HCT116 (cell line): ENCODE results near the gene TMEM106C.

Experiments
- EZH2phosphoT487 ChIP-seq: fragments of 200-600 bp; IDR thresholded peaks from 2 replicates; pipeline ENCODE4 v1.6.1; 2018; ENCODE audit warnings: antibody characterized with exemption, borderline replicate concordance
- POLR2A ChIP-seq: IDR thresholded peaks from 2 replicates; pipeline ENCODE4 v1.7.0; 2011; ENCODE audit warnings: borderline replicate concordance; ENCODE audit not compliant: insufficient read depth, insufficient read length; ENCODE audit errors: extremely low read depth
- TF ChIP-seq, protein P1 (sequence below), 3 experiments: fragments of 200-600 bp in 1 of 3; sonication (generic) in 1 of 3; IDR thresholded peaks in 2 of 3; conservative IDR thresholded peaks in 1 of 3; 2 replicates each; pipeline ENCODE4 v1.5.1; 2012 to 2017; ENCODE audit warnings: low read depth in 2 of 3, low read length in 2 of 3, antibody characterized with exemption in 1 of 3, borderline replicate concordance in 1 of 3, control low read depth in 1 of 3, mild to moderate bottlenecking in 1 of 3, mixed read lengths in 1 of 3, mixed run types in 1 of 3, moderate library complexity in 1 of 3; ENCODE audit not compliant: insufficient read depth in 1 of 3
- TF ChIP-seq, protein P2 (sequence below): IDR thresholded peaks from 2 replicates; pipeline ENCODE4 v1.6.1; 2012

DNA sequence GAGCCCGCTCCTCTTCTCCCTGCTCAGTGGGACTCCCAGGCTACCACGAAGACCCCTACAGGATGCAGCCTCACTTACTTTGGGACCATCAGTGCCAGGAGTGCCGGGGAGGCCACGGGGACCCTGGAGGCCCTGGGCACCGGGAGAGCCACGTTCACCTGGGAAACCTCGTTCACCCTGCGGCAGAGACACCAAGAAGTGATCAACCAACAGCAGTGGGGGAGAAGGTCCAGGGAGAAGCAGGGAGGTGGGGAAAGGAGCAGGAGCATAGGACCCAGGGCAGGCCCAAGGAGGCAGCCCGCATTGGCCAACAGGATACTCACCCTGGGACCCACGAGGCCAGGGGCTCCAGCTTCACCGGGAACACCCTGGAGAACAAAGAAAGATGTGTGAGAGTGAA lies 19.4 kb downstream of the TMEM106C start:
- TF ChIP-seq, protein P1, sequence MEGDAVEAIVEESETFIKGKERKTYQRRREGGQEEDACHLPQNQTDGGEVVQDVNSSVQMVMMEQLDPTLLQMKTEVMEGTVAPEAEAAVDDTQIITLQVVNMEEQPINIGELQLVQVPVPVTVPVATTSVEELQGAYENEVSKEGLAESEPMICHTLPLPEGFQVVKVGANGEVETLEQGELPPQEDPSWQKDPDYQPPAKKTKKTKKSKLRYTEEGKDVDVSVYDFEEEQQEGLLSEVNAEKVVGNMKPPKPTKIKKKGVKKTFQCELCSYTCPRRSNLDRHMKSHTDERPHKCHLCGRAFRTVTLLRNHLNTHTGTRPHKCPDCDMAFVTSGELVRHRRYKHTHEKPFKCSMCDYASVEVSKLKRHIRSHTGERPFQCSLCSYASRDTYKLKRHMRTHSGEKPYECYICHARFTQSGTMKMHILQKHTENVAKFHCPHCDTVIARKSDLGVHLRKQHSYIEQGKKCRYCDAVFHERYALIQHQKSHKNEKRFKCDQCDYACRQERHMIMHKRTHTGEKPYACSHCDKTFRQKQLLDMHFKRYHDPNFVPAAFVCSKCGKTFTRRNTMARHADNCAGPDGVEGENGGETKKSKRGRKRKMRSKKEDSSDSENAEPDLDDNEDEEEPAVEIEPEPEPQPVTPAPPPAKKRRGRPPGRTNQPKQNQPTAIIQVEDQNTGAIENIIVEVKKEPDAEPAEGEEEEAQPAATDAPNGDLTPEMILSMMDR (IDR thresholded peaks at IDR 0.05 in 2 of 3, conservative IDR thresholded peaks at IDR 0.05 in 1 of 3; ENCODE audit: borderline replicate concordance in 1 of 3, insufficient read depth in 1 of 3, low read depth in 2 of 3, low read length in 2 of 3) = no peak
- TF ChIP-seq EZH2phosphoT487 (no peak), POLR2A (no peak)
- TF ChIP-seq, protein P2, sequence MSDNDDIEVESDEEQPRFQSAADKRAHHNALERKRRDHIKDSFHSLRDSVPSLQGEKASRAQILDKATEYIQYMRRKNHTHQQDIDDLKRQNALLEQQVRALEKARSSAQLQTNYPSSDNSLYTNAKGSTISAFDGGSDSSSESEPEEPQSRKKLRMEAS = no peak
